HL-60 (cell line): ENCODE data around the gene MUC20.

ENCODE experiments used
- CTCF ChIP-seq: IDR thresholded peaks from one replicate; pipeline ENCODE4 v1.5.1; 2011; ENCODE audit warnings: low read length, control low read depth, inconsistent platforms; ENCODE audit not compliant: insufficient read depth
- GABPA ChIP-seq: IDR thresholded peaks from 2 replicates; pipeline ENCODE4 v1.6.1; 2012; ENCODE audit warnings: low read depth
- REST ChIP-seq: IDR thresholded peaks from 2 replicates; pipeline ENCODE4 v1.6.1; 2012; ENCODE audit warnings: low read depth; ENCODE audit not compliant: insufficient replicate concordance

- TF ChIP-seq CTCF (no peak), GABPA (no peak), REST (no peak)
Measured at GRCh38 chr3:195717852-195718476, 2.8 kb upstream of the MUC20 start.
